IMR-90 (cell line): ENCODE measurements around the gene LTB4R2. TPM values are rescaled to one million over a fixed set of nuclear protein-coding genes. Genes with fewer than 3 reads are reported as not detected.
"Not testable (repeated sequence)": the region's sequence is repeated elsewhere in the genome, so short reads cannot be mapped to it uniquely, and the experiment has no call there.

Experiments used
- ATAC-seq: fragments of 200-7000 bp; cut with Tn5 transposase; 2 replicates; pipeline ENCODE4 v1.9.1; 2020; ENCODE audit warnings: low read depth, mild to moderate bottlenecking, moderate library complexity
- BruUV-seq: library from RNA; stranded (reverse); fragments of 400-500 nt; replicated peaks from 2 replicates; lab custom pipeline; 2021; lab: Mats Ljungman, UMichigan
- CTCF ChIA-PET: fragments of 300-600 bp; formaldehyde crosslinking; extraction: SDS; loops from one replicate; lab custom pipeline; 2021; ENCODE audit warnings: antibody characterized with exemption; lab: Yijun Ruan, JAX
- POLR2A ChIA-PET: fragments of 300-600 bp; sonication (Branson Sonifier 250); formaldehyde crosslinking; loops from one replicate; lab custom pipeline; 2022; ENCODE audit warnings: antibody characterized with exemption; ENCODE audit not compliant: unreplicated experiment; lab: Charles Lee
- DNase-seq: peaks from one replicate; pipeline ENCODE4 v3.0.0; 2013
- H2AFZ ChIP-seq: replicated peaks from 2 replicates; pipeline ENCODE3; 2013; ENCODE audit warnings: low read length, mild to moderate bottlenecking; ENCODE audit not compliant: poor library complexity
- H2AK5ac ChIP-seq: 2 replicates; pipeline ENCODE4 v1.6.1; 2013; ENCODE audit warnings: low read depth, low read length, inconsistent platforms
- H2AK9ac ChIP-seq: replicated peaks from 2 replicates; pipeline ENCODE3; 2013; ENCODE audit warnings: mild to moderate bottlenecking, low read depth, low read length, moderate library complexity; ENCODE audit not compliant: poor library complexity
- H2BK120ac ChIP-seq: 2 replicates; pipeline ENCODE4 v1.6.1; 2013; ENCODE audit warnings: low read depth, low read length, inconsistent platforms
- H2BK15ac ChIP-seq: 3 replicates; pipeline ENCODE4 v1.6.1; 2013; ENCODE audit warnings: low read depth, low read length, inconsistent platforms
- H2BK20ac ChIP-seq: 2 replicates; pipeline ENCODE4 v1.6.1; 2013; ENCODE audit warnings: low read depth, mild to moderate bottlenecking, inconsistent platforms, low read length, moderate library complexity
- H2BK5ac ChIP-seq: 2 replicates; pipeline ENCODE4 v1.6.1; 2013; ENCODE audit warnings: mild to moderate bottlenecking, low read depth, low read length, inconsistent platforms; ENCODE audit not compliant: poor library complexity, severe bottlenecking
- H3K14ac ChIP-seq: replicated peaks from 2 replicates; pipeline ENCODE4 v1.6.1; 2013; ENCODE audit warnings: low read depth, low read length, inconsistent platforms
- H3K18ac ChIP-seq: 2 replicates; pipeline ENCODE4 v1.6.1; 2013; ENCODE audit warnings: low read depth, low read length, control low read depth
- H3K23ac ChIP-seq: 2 replicates; pipeline ENCODE4 v1.6.1; 2013; ENCODE audit warnings: low read depth, low read length, inconsistent platforms
- H3K27ac ChIP-seq: 2 replicates; pipeline ENCODE4 v1.5.1; 2013; ENCODE audit warnings: mild to moderate bottlenecking, control low read depth, low read length; ENCODE audit not compliant: insufficient read depth
- H3K27me3 ChIP-seq: 2 replicates; pipeline ENCODE4 v1.6.1; 2013; ENCODE audit warnings: low read length; ENCODE audit not compliant: control insufficient read depth, insufficient read depth
- H3K36me3 ChIP-seq: 2 replicates; pipeline ENCODE4 v1.6.1; 2013; ENCODE audit warnings: low read length, mixed read lengths; ENCODE audit not compliant: control insufficient read depth, insufficient read depth
- H3K4ac ChIP-seq: 2 replicates; pipeline ENCODE4 v1.6.1; 2013; ENCODE audit warnings: low read depth, low read length, inconsistent platforms
- H3K4me1 ChIP-seq: 2 replicates; pipeline ENCODE4 v1.6.1; 2013; ENCODE audit warnings: low read length, mixed read lengths; ENCODE audit not compliant: control insufficient read depth, insufficient read depth
- H3K4me2 ChIP-seq: 2 replicates; pipeline ENCODE4 v1.6.1; 2013; ENCODE audit warnings: low read depth, mild to moderate bottlenecking, control low read depth, low read length, moderate library complexity
- H3K4me3 ChIP-seq: 2 replicates; pipeline ENCODE4 v1.5.1; 2013; ENCODE audit warnings: low read depth, mild to moderate bottlenecking, control low read depth, low read length, moderate library complexity; ENCODE audit not compliant: insufficient read depth
- H3K56ac ChIP-seq: 2 replicates; pipeline ENCODE4 v1.6.1; 2013; ENCODE audit warnings: low read length, inconsistent platforms; ENCODE audit not compliant: insufficient read depth; ENCODE audit errors: extremely low read depth
- H3K79me1 ChIP-seq, 2 experiments: 2 replicates each; pipeline ENCODE4 v1.6.1; 2013; ENCODE audit warnings: low read length in 2 of 2, inconsistent platforms in 1 of 2, low read depth in 1 of 2
- H3K9ac ChIP-seq: 2 replicates; pipeline ENCODE4 v1.6.1; 2013; ENCODE audit warnings: low read depth, low read length, control low read depth
- H3K9me1 ChIP-seq: 2 replicates; pipeline ENCODE4 v1.6.1; 2013; ENCODE audit warnings: low read length, inconsistent platforms; ENCODE audit not compliant: insufficient read depth
- H3K9me3 ChIP-seq: 2 replicates; pipeline ENCODE4 v1.6.1; 2013; ENCODE audit warnings: low read length; ENCODE audit not compliant: control insufficient read depth, insufficient read depth
- H4K20me1 ChIP-seq: 2 replicates; pipeline ENCODE4 v1.6.1; 2013; ENCODE audit warnings: low read length, inconsistent platforms; ENCODE audit not compliant: insufficient read depth
- H4K5ac ChIP-seq: 2 replicates; pipeline ENCODE4 v1.6.1; 2013; ENCODE audit warnings: mild to moderate bottlenecking, low read depth, low read length, control low read depth
- H4K8ac ChIP-seq, 2 experiments: 2 replicates each; pipeline ENCODE4 v1.6.1; 2013; ENCODE audit warnings: low read depth in 2 of 2, low read length in 2 of 2, control low read depth in 1 of 2, inconsistent platforms in 1 of 2
- H4K91ac ChIP-seq: 2 replicates; pipeline ENCODE4 v1.6.1; 2013; ENCODE audit warnings: low read depth, low read length, inconsistent platforms; ENCODE audit not compliant: insufficient read depth
- CTCF ChIP-seq: conservative IDR thresholded peaks from 2 replicates; pipeline ENCODE4 v1.5.1; 2012; ENCODE audit warnings: mild to moderate bottlenecking, low read depth, low read length, improper control_type of control experiment
- RAD21 ChIP-seq: IDR thresholded peaks from 2 replicates; pipeline ENCODE4 v1.6.1; 2012; ENCODE audit warnings: low read length, improper control_type of control experiment
- SMC3 ChIP-seq: fragments of 150-350 bp; IDR thresholded peaks from 2 replicates; pipeline ENCODE4 v1.6.1; 2016; ENCODE audit warnings: low read depth, mild to moderate bottlenecking, antibody characterized with exemption, low read length, moderate library complexity
- whole genome bisulfite sequencing, 2 experiments: methylation state at CpG; one replicate each; pipeline versions ENCODE4 v1.1.5 to v1.1.7; 2013; ENCODE audit warnings: missing lambda C conversion rate in 2 of 2; ENCODE audit not compliant: insufficient read length in 1 of 2; ENCODE audit errors: extremely low coverage in 2 of 2; 5-methylcytosine and 5-hydroxymethylcytosine counted together
- dilution Hi-C: fragments of 300-500 bp; cut with HindIII; formaldehyde crosslinking; loops from one replicate; pipeline ENCODE4 v1.14.3; 2018; ENCODE audit warnings: low sequenced_read_pairs; ENCODE audit not compliant: unreplicated experiment
- in situ Hi-C: fragments of 300-500 bp; cut with MboI; formaldehyde crosslinking; loops from 3 replicates; pipeline ENCODE4 v1.14.3; 2019; ENCODE audit warnings: low sequenced_read_pairs, inconsistent platforms, mixed read lengths
- intact Hi-C: fragments of 100-400 bp; cut with micrococcal nuclease; formaldehyde crosslinking; loops from 2 replicates; pipeline ENCODE4 v1.10.0; 2022
- polyA plus RNA-seq, 3 experiments: library from polyadenylated mRNA; depleted of rRNA; stranded (reverse); fragments of >200 nt; gene quantifications; 2 replicates each; pipeline ENCODE4 v1.2.3, GENCODE V29; 2012; ENCODE audit warnings: low replicate concordance in 1 of 3
- total RNA-seq: library from RNA; depleted of rRNA; stranded (reverse); fragments of >200 nt; gene quantifications from 2 replicates; pipeline ENCODE4 v1.2.3, GENCODE V29; 2012

LTB4R2 gene
- total and polyA plus RNA-seq, 2 of the 4 experiments (the other 2 are of a cell fraction): 0.72 to 1.7 TPM

DNA sequence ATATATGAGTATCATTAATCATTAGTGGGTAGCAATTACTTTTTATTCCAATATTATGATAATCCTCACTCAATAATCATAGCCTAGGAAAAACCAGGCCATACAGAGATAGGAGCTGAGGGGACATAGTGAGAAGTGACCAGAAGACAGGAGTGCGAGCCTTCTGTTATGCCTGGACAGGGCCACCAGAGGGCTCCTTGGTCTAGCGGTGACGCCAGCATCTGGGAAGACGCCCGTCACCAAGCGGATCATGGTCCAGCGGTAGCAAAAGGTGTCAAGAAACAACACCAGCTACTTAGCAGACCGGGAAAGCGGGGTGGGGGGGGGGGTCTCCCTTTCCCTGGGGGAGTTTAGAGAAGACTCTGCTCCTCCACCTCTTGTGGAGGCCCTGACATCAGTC is 18.0 kb downstream of the LTB4R2 start:
- H2BK120ac ChIP-seq, H3K9me3 ChIP-seq, H4K5ac ChIP-seq, H2AFZ ChIP-seq, H3K79me1 ChIP-seq, DNase-seq, in situ Hi-C loops, H3K27ac ChIP-seq, H3K4ac ChIP-seq, H3K4me2 ChIP-seq, H2BK15ac ChIP-seq, H2AK9ac ChIP-seq, H3K9ac ChIP-seq, H3K36me3 ChIP-seq, H3K23ac ChIP-seq, ATAC-seq, H4K8ac ChIP-seq, H4K91ac ChIP-seq, H3K4me3 ChIP-seq, H3K56ac ChIP-seq, H2AK5ac ChIP-seq, H3K14ac ChIP-seq, POLR2A ChIA-PET, H4K20me1 ChIP-seq, BruUV-seq, H2BK5ac ChIP-seq, H3K4me1 ChIP-seq, H3K9me1 ChIP-seq, H2BK20ac ChIP-seq, H3K18ac ChIP-seq, dilution Hi-C loops: not testable (repeated sequence)
- no CpG with 5 or more reads among the region's 9 CpGs for WGBS, 2 experiments
- TF ChIP-seq SMC3 (peak; percentile 27; the same call in 1 of the 2 replicates), RAD21 (peak; percentile 35), CTCF (peak; percentile 36; the same call in 1 of the 2 replicates)
- intact Hi-C loops: loop anchor here (1.0 kb wide), 1 partner anchor 108 kb away; no protein-coding TSS in a partner anchor
- H3K27me3 ChIP-seq: peaks cover 28% of the 10 kb centered on the region
- CTCF ChIA-PET: interaction anchor here (1.9 kb wide), 1 partner anchor 104 kb away, joined by 12 read pairs; no protein-coding TSS in a partner anchor
